ENCODE data around the gene TUBG1. TPM values are rescaled to one million over a fixed set of nuclear protein-coding genes. Genes with fewer than 3 reads are reported as not detected.

The TUBG1 gene
- total RNA-seq, 1 donor from 2014 or later: 102 TPM

DNA sequence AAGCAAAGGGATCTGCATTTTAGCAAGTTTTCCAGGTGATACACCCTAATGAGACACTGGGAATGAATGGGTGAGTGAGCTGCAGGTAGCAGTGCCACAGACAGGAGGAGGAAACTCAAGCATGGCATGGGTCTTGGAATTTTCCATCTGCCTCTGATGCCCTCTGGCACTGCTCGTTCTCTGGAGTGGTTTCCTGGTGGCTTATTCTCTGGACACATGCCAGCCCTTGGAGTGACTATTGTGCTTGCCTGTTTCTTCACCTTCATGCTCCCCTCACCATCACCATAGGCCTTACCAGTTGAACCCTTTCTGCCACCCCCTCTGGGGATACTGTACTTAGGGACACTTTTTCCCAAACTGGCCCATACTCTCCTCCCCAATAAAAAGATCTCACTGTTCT is 45.9 kb upstream of the TUBG1 start:
- Mint-ChIP-seq H3K27me3 (ENCODE audit: low read depth) (no peaks in the 10 kb centered on the region), H3K4me3 (peak overlapping the region; percentile 97), H3K4me1 (peaks cover 27% of the 10 kb centered on the region), H3K27ac (ENCODE audit: unreplicated experiment) (no peak overlapping the region), H3K9me3 (no peaks in the 10 kb centered on the region), H3K36me3 (ENCODE audit: low read depth) (peaks cover 3% of the 10 kb centered on the region)
- no peak for DNase-seq (ENCODE audit: low read depth, low spot score)
- TF ChIP-seq, protein P1, sequence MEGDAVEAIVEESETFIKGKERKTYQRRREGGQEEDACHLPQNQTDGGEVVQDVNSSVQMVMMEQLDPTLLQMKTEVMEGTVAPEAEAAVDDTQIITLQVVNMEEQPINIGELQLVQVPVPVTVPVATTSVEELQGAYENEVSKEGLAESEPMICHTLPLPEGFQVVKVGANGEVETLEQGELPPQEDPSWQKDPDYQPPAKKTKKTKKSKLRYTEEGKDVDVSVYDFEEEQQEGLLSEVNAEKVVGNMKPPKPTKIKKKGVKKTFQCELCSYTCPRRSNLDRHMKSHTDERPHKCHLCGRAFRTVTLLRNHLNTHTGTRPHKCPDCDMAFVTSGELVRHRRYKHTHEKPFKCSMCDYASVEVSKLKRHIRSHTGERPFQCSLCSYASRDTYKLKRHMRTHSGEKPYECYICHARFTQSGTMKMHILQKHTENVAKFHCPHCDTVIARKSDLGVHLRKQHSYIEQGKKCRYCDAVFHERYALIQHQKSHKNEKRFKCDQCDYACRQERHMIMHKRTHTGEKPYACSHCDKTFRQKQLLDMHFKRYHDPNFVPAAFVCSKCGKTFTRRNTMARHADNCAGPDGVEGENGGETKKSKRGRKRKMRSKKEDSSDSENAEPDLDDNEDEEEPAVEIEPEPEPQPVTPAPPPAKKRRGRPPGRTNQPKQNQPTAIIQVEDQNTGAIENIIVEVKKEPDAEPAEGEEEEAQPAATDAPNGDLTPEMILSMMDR (conservative IDR thresholded peaks at IDR 0.05): no peak

DNA sequence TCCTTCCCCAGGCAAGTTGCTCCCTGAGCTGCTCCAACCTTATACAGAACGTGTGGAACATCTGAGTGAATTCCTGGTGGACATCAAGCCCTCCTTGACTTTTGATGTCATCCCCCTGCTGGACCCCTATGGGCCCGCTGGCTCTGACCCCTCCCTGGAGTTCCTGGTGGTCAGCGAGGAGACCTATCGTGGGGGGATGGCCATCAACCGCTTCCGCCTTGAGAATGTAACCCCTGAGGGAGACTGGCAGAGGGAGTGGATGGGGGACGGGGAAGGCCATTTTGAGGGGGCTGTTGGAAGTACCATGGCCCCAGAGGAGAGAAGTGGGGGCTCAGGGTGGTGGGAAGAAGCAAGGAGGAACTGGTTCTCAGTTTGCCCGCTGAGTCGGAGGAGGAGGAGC is 45.5 kb upstream of the TUBG1 start:
- H3K4me3 Mint-ChIP-seq: peak overlapping the region; percentile 97
- peaks cover 27% of the 10 kb centered on the region for H3K4me1 Mint-ChIP-seq
- peaks cover 3% of the 10 kb centered on the region for H3K36me3 Mint-ChIP-seq (ENCODE audit: low read depth)
- TF ChIP-seq, protein P1 (conservative IDR thresholded peaks at IDR 0.05): no peak
- H3K9me3 Mint-ChIP-seq: no peaks in the 10 kb centered on the region
- no peaks in the 10 kb centered on the region for H3K27me3 Mint-ChIP-seq (ENCODE audit: low read depth)
- H3K27ac Mint-ChIP-seq (ENCODE audit: unreplicated experiment): no peak overlapping the region
- no peak for DNase-seq (ENCODE audit: low read depth, low spot score)

DNA sequence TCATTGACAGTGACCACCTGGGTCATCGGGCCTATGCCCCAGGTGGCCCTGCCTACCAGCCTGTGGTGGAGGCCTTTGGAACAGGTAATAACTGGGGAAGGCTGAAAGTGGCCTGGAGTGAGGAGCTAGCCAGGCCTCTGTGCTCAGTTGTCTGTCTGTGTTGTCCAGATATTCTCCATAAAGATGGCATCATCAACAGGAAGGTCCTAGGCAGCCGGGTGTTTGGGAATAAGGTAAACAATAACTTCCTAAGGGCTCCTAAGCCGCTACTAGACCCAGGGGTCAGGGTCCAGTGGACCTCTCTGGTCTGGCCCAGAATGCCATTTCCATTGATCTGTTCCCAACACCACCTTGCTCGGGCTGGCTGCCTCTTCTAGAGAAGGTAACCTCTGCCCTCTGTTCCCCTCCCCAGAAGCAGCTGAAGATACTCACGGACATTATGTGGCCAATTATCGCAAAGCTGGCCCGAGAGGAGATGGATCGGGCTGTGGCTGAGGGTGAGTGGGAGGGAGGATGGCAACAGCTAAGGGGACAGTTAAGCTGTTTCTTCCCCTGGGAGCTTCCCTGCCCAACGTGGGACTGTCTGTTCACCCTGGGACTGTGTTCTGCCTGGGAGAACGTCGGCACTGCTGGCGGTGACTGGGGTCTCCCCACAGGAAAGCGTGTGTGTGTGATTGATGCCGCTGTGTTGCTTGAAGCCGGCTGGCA is 44.5 kb upstream of the TUBG1 start:
- H3K4me1 Mint-ChIP-seq: peaks cover 27% of the 10 kb centered on the region
- H3K36me3 Mint-ChIP-seq (ENCODE audit: low read depth): peaks cover 5% of the 10 kb centered on the region
- DNase-seq (ENCODE audit: low read depth, low spot score): no peak
- H3K9me3 Mint-ChIP-seq: no peaks in the 10 kb centered on the region
- no peaks in the 10 kb centered on the region for H3K27me3 Mint-ChIP-seq (ENCODE audit: low read depth)
- H3K27ac Mint-ChIP-seq (ENCODE audit: unreplicated experiment): no peak overlapping the region
- TF ChIP-seq, protein P1 (conservative IDR thresholded peaks at IDR 0.05): no peak
- H3K4me3 Mint-ChIP-seq: peak overlapping the region; percentile 75

DNA sequence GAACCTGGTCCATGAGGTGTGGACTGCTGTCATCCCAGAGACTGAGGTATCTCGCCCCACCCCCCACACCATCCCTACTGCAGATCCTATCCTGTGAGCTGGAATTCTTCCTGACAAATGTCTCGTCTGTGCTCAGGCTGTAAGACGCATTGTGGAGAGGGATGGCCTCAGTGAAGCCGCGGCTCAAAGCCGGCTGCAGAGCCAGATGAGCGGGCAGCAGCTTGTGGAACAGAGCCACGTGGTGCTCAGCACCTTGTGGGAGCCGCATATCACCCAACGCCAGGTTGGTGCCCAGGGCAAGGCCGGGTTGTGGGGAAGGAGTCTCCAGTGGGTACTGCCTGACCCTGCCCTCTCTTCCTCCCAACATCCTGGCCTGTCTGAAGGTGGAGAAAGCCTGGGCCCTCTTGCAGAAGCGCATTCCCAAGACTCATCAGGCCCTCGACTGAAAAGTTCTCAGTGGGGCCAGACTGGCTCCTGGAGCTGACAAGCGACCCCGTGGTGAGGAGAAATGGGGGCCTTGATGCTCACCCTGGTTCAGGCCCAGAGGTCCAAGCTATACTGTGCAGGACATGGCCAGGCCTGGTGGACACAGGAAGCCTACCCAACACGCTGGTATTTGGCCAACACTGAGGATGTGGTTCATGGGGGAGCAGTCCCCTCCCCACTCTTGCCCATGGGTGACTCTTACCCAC is 43.8 kb upstream of the TUBG1 start:
- Mint-ChIP-seq H3K27ac (ENCODE audit: unreplicated experiment) (no peak overlapping the region), H3K9me3 (no peaks in the 10 kb centered on the region), H3K4me1 (peaks cover 27% of the 10 kb centered on the region), H3K36me3 (ENCODE audit: low read depth) (peaks cover 5% of the 10 kb centered on the region), H3K4me3 (peak overlapping the region; percentile 94), H3K27me3 (ENCODE audit: low read depth) (no peaks in the 10 kb centered on the region)
- no peak for DNase-seq (ENCODE audit: low read depth, low spot score)
- TF ChIP-seq, protein P1 (conservative IDR thresholded peaks at IDR 0.05): no peak

DNA sequence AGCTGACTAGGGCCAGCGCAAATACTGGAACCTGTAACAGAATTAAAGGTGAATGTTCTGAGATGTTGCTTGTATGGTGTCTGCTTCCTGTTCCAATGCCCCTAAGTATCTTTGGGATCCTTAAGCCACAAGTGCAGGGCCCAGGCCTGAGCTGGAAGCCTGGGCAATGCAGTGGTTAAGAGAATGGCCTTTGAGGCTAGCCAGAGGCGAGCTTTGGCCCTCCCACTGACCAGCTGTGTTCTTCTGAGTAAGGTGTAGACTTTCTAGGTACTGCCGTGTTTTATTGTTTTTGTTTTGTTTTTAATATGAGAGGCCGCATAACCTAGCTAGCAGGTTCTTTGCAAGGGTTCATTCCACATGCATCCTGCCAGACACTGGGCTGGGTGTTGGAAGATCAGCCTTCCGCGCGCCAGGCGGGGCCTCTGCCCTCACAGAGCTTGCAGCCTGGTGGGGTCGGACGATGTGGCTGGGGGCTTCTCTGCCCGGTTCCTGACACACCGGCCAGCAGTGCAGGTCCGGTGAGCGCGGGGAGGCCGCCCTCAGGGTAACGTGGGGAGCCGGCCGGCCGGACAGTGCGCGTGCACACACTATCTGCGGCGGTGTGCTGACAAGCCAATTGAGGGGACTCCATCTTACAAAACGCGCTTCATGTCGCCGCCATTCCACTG is 43.1 kb upstream of the TUBG1 start:
- Mint-ChIP-seq H3K9me3 (no peaks in the 10 kb centered on the region), H3K27ac (ENCODE audit: unreplicated experiment) (no peak overlapping the region), H3K27me3 (ENCODE audit: low read depth) (no peaks in the 10 kb centered on the region), H3K4me3 (peak overlapping the region; percentile 94), H3K4me1 (peaks cover 27% of the 10 kb centered on the region), H3K36me3 (ENCODE audit: low read depth) (peaks cover 5% of the 10 kb centered on the region)
- DNase-seq (ENCODE audit: low read depth, low spot score): no peak
- TF ChIP-seq, protein P1 (conservative IDR thresholded peaks at IDR 0.05): no peak
